MM.1S (cell line): ENCODE data around the gene ABHD11.

Experiments used
- DNase-seq: peaks from one replicate; pipeline ENCODE4 v3.0.0-alpha.2; 2015
- H2AFZ ChIP-seq: fragments of 300-600 bp; sonication (generic); 2 replicates; pipeline ENCODE4 v1.6.0; 2016; ENCODE audit warnings: antibody characterized with exemption, low read length
- H3F3A ChIP-seq: fragments of 300-600 bp; sonication (generic); 2 replicates; pipeline ENCODE4 v1.6.1; 2016; ENCODE audit warnings: mild to moderate bottlenecking, antibody characterized with exemption, low read length, moderate library complexity, mixed read lengths; ENCODE audit not compliant: insufficient read depth
- H3K27ac ChIP-seq: fragments of 300-600 bp; sonication (generic); 2 replicates; pipeline ENCODE4 v1.5.1; 2016; ENCODE audit warnings: mild to moderate bottlenecking, low read length
- H3K27me3 ChIP-seq: fragments of 300-600 bp; sonication (generic); replicated peaks from 2 replicates; pipeline ENCODE4 v1.6.0; 2016; ENCODE audit warnings: low read length; ENCODE audit not compliant: insufficient read depth
- H3K36me3 ChIP-seq: fragments of 300-600 bp; sonication (generic); replicated peaks from 2 replicates; pipeline ENCODE4 v1.6.1; 2016; ENCODE audit warnings: mild to moderate bottlenecking, low read length, mixed read lengths; ENCODE audit not compliant: insufficient read depth
- H3K4me1 ChIP-seq: fragments of 300-600 bp; sonication (generic); 2 replicates; pipeline ENCODE4 v1.6.1; 2016; ENCODE audit warnings: low read length, mixed read lengths
- H3K4me2 ChIP-seq: fragments of 300-600 bp; sonication (generic); 2 replicates; pipeline ENCODE4 v1.6.0; 2016; ENCODE audit warnings: low read depth, low read length
- H3K4me3 ChIP-seq: fragments of 300-600 bp; sonication (generic); 2 replicates; pipeline ENCODE4 v1.5.1; 2016; ENCODE audit warnings: low read length, mixed read lengths
- H3K79me2 ChIP-seq: fragments of 300-600 bp; sonication (generic); 2 replicates; pipeline ENCODE4 v1.6.1; 2016; ENCODE audit warnings: mixed run types, low read length, mixed read lengths
- H3K9ac ChIP-seq: fragments of 300-600 bp; sonication (generic); 2 replicates; pipeline ENCODE4 v1.6.1; 2016; ENCODE audit warnings: low read length, mixed read lengths
- H3K9me2 ChIP-seq: fragments of 300-600 bp; sonication (generic); replicated peaks from 2 replicates; pipeline ENCODE4 v1.6.1; 2016; ENCODE audit warnings: mild to moderate bottlenecking, low read length, mixed read lengths; ENCODE audit not compliant: insufficient read depth
- H3K9me3 ChIP-seq: fragments of 300-600 bp; sonication (generic); replicated peaks from 2 replicates; pipeline ENCODE4 v1.6.1; 2016; ENCODE audit warnings: mild to moderate bottlenecking, low read length, mixed read lengths; ENCODE audit not compliant: insufficient read depth
- H4K20me1 ChIP-seq: fragments of 300-600 bp; sonication (generic); 2 replicates; pipeline ENCODE4 v1.6.1; 2016; ENCODE audit warnings: mild to moderate bottlenecking, low read length, moderate library complexity, mixed read lengths; ENCODE audit not compliant: insufficient read depth
- EZH2 ChIP-seq: fragments of 300-600 bp; sonication (generic); optimal IDR thresholded peaks from 2 replicates; pipeline ENCODE3; 2017; ENCODE audit warnings: low read depth, mild to moderate bottlenecking, antibody characterized with exemption, low read length, mixed read lengths
- EZH2phosphoT487 ChIP-seq: fragments of 300-600 bp; sonication (generic); IDR thresholded peaks from 2 replicates; pipeline ENCODE4 v1.6.1; 2018; ENCODE audit warnings: antibody characterized with exemption, low read length
- TF ChIP-seq, protein P1 (sequence below): fragments of 300-600 bp; sonication (generic); IDR thresholded peaks from 2 replicates; pipeline ENCODE4 v1.5.1; 2016; ENCODE audit warnings: antibody characterized with exemption, low read length, mixed read lengths

ABHD11 gene

DNA sequence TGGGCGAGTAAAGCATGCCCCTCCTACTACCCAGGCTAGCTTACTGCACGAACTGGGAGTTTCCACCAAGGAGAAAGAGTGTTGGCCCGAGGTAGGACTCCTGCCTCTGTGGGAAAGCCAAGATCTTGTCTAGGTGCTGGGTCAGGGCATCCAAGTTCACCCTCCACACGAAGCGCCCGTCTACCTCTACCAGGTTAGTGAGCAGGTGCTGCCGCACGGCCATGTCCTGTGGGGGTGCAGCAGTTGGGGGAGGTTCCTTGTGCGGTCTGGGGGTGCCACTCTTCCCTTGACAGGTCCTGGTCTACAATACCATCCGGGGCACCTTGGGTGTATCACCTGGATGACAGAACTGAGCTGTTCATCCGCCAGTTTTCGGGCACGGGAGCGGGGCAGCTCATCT is 1.7 kb downstream of the ABHD11 start:
- no peak overlapping the region for H3K27ac ChIP-seq
- 0 out of 2 replicates have a peak, but pooled peaks cover 5% of the 10 kb centered on the region for H4K20me1 ChIP-seq
- no peak overlapping the region for H3K4me3 ChIP-seq
- H3F3A ChIP-seq: peaks cover 11% of the 10 kb centered on the region
- no peaks in the 10 kb centered on the region for H3K36me3 ChIP-seq
- no peaks in the 10 kb centered on the region for H3K9me2 ChIP-seq
- peaks cover 24% of the 10 kb centered on the region for H3K79me2 ChIP-seq
- H3K4me2 ChIP-seq: no peak overlapping the region
- no peak for DNase-seq
- H3K9ac ChIP-seq: no peak overlapping the region
- H3K9me3 ChIP-seq: no peaks in the 10 kb centered on the region
- TF ChIP-seq, protein P1, sequence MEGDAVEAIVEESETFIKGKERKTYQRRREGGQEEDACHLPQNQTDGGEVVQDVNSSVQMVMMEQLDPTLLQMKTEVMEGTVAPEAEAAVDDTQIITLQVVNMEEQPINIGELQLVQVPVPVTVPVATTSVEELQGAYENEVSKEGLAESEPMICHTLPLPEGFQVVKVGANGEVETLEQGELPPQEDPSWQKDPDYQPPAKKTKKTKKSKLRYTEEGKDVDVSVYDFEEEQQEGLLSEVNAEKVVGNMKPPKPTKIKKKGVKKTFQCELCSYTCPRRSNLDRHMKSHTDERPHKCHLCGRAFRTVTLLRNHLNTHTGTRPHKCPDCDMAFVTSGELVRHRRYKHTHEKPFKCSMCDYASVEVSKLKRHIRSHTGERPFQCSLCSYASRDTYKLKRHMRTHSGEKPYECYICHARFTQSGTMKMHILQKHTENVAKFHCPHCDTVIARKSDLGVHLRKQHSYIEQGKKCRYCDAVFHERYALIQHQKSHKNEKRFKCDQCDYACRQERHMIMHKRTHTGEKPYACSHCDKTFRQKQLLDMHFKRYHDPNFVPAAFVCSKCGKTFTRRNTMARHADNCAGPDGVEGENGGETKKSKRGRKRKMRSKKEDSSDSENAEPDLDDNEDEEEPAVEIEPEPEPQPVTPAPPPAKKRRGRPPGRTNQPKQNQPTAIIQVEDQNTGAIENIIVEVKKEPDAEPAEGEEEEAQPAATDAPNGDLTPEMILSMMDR: no peak
- TF ChIP-seq EZH2phosphoT487 (no peak), EZH2 (no peak)
- no peak overlapping the region for H2AFZ ChIP-seq
- no peaks in the 10 kb centered on the region for H3K27me3 ChIP-seq
- peaks cover 20% of the 10 kb centered on the region for H3K4me1 ChIP-seq

DNA sequence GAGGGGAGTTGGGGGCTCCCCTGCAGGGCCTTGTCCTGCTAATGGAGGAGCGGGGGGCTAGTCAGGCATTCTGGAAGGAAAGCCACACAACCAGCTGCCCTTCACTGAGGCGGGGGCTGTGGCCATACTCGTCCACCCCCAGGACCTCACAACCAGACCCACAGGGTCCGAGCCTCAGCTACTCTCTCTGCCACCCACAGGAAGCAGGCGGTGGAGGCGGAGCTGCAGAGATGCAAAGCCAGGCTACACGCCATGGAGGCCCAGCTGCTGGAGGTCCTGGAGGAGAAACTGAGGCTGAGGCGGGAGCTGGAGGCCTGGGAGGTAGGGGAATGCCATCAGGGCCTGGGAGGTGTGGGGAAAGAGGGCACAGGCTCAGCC is 3.1 kb downstream of the ABHD11 start:
- Histone ChIP-seq H4K20me1 (0 out of 2 replicates have a peak, but pooled peaks cover 5% of the 10 kb centered on the region), H3K27me3 (no peaks in the 10 kb centered on the region), H3K27ac (no peak overlapping the region), H2AFZ (no peak overlapping the region), H3K4me1 (peaks cover 15% of the 10 kb centered on the region), H3K4me3 (no peak overlapping the region), H3K9me2 (no peaks in the 10 kb centered on the region), H3F3A (peaks cover 8% of the 10 kb centered on the region), H3K36me3 (no peaks in the 10 kb centered on the region), H3K9ac (no peak overlapping the region), H3K4me2 (no peak overlapping the region), H3K79me2 (peaks cover 24% of the 10 kb centered on the region), H3K9me3 (no peaks in the 10 kb centered on the region)
- DNase-seq: no peak
- TF ChIP-seq, protein P1: no peak

DNA sequence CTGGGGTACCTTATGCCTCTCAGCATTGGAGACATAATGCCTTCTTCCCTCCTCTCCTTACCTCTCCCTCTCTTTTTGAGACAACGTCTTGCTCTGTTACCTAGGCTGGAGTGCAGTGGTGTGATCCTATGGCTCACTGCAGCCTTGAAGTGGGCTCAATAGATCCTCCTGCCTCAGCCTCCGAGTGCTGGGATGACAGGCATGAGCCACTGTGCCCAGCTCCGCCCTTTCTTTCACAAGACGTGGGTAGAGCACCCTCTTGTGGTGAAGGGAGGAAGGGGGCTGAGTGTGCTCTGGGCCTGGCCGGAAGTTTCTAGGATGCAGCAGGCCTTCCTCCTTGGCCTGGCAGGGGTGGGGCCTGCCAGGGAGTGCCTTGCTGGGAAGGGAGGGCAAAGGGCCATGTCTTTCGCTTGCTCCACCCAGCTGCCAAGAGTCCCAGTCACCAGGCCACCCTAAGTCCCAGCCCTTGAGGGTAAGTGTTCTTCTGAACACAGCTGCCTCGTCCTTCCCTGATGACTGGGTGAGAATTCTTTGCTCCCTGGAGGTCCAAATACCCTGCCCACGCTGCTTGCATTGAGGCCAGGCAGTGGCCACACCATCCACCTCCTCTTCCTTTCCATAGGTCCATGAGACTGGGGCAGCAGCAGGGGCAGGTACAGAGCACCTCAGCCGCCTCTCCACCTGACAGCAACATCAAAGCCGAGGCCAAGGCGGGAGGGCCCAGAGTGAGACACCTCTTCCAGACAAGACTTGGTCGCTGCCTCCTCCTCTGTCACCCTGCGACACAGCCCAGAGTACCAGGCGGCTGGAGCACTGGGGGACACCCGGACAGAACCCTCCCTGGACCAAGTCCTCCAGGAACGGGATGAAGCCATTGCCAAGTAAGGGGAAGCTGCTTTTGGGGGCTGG is 3.7 kb downstream of the ABHD11 start:
- Histone ChIP-seq H3K4me2 (peak overlapping the region; percentile 37; the same call in 1 of the 2 replicates), H4K20me1 (0 out of 2 replicates have a peak, but pooled peaks cover 5% of the 10 kb centered on the region), H3K9me2 (no peaks in the 10 kb centered on the region), H3K79me2 (peaks cover 24% of the 10 kb centered on the region), H3K4me3 (no peak overlapping the region), H2AFZ (no peak overlapping the region; the same call in 1 of the 2 replicates), H3K27ac (peak overlapping the region; percentile 27; the same call in 1 of the 2 replicates), H3K9ac (no peak overlapping the region; the same call in 1 of the 2 replicates), H3K9me3 (no peaks in the 10 kb centered on the region), H3F3A (peaks cover 4% of the 10 kb centered on the region; the same call in 1 of the 2 replicates), H3K36me3 (no peaks in the 10 kb centered on the region), H3K4me1 (peaks cover 15% of the 10 kb centered on the region), H3K27me3 (no peaks in the 10 kb centered on the region)
- TF ChIP-seq, protein P1: peak; percentile 94
- no peak for TF ChIP-seq EZH2
- TF ChIP-seq EZH2phosphoT487: no peak
- DNase-seq: peak; percentile 89
